Caco-2 (cell line): ENCODE results near the gene CPEB3. TPM values are rescaled to one million over a fixed set of nuclear protein-coding genes. Genes with fewer than 3 reads are reported as not detected.

Source experiments
- BruUV-seq: library from RNA; stranded (reverse); fragments of 400-500 nt; replicated peaks from 2 replicates; lab custom pipeline; 2021; lab: Mats Ljungman, UMichigan
- CTCF ChIA-PET: fragments of 300-600 bp; sonication (Branson Sonifier 250); formaldehyde crosslinking; loops from one replicate; lab custom pipeline; 2022; ENCODE audit warnings: antibody characterized with exemption; lab: Charles Lee
- POLR2A ChIA-PET: fragments of 300-600 bp; sonication (Branson Sonifier 250); formaldehyde crosslinking; loops from one replicate; lab custom pipeline; 2022; ENCODE audit warnings: antibody characterized with exemption; lab: Charles Lee
- DNase-seq, 2 experiments: peaks; one replicate each; pipeline versions ENCODE4 v3.0.0 to v3.0.0-alpha.2; 2020 to 2022
- H3K27me3 ChIP-seq: replicated peaks from 2 replicates; pipeline ENCODE4 v1.6.0; 2011; ENCODE audit warnings: low read length; ENCODE audit not compliant: control insufficient read depth, insufficient read depth
- H3K36me3 ChIP-seq: 2 replicates; pipeline ENCODE4 v1.5.1; 2011; ENCODE audit warnings: low read length; ENCODE audit not compliant: control insufficient read depth, insufficient read depth
- H3K4me1 ChIP-seq: fragments of 250-450 bp; sonication (Bioruptor Pico); 2 replicates; pipeline ENCODE4 v1.5.1; 2020; ENCODE audit warnings: mild to moderate bottlenecking
- H3K4me3 ChIP-seq: 2 replicates; pipeline ENCODE4 v1.5.1; 2011; ENCODE audit warnings: low read depth, mild to moderate bottlenecking, control low read depth, low read length
- H3K9me3 ChIP-seq: fragments of 250-450 bp; sonication (Bioruptor Pico); 2 replicates; pipeline ENCODE4 v1.5.1; 2020; ENCODE audit warnings: mild to moderate bottlenecking, moderate library complexity
- H3K27ac Mint-ChIP-seq: one replicate; pipeline ENCODE4 v1.8.0; 2022; ENCODE audit warnings: mixed read lengths; ENCODE audit not compliant: unreplicated experiment
- H3K27me3 Mint-ChIP-seq: one replicate; pipeline ENCODE4 v1.8.0; 2022; ENCODE audit warnings: mixed read lengths; ENCODE audit not compliant: insufficient read depth, unreplicated experiment
- H3K36me3 Mint-ChIP-seq: one replicate; pipeline ENCODE4 v1.8.0; 2022; ENCODE audit warnings: mild to moderate bottlenecking, mixed read lengths; ENCODE audit not compliant: insufficient read depth, unreplicated experiment
- H3K4me1 Mint-ChIP-seq: one replicate; pipeline ENCODE4 v1.8.0; 2022; ENCODE audit warnings: low read depth, mixed read lengths; ENCODE audit not compliant: unreplicated experiment
- H3K4me3 Mint-ChIP-seq: one replicate; pipeline ENCODE4 v1.8.0; 2022; ENCODE audit warnings: mild to moderate bottlenecking, moderate library complexity, mixed read lengths; ENCODE audit not compliant: unreplicated experiment
- H3K9me3 Mint-ChIP-seq: one replicate; pipeline ENCODE4 v1.8.0; 2022; ENCODE audit warnings: mixed read lengths; ENCODE audit not compliant: unreplicated experiment
- intact Hi-C: fragments of 100-400 bp; cut with micrococcal nuclease; formaldehyde crosslinking; loops from one replicate; pipeline ENCODE4 v1.10.0; 2022; ENCODE audit not compliant: unreplicated experiment
- total RNA-seq: library from RNA; stranded (reverse); gene quantifications from 2 replicates; pipeline ENCODE4 v1.2.3, GENCODE V29; 2022
- TF ChIP-seq, protein P1 (sequence below), 2 experiments: fragments of 200-600 bp in 1 of 2; IDR thresholded peaks; 1 replicate in 1 of 2; 2 replicates in 1 of 2; pipeline versions ENCODE4 v1.5.1 to v1.8.0; 2011 to 2022; ENCODE audit warnings: antibody characterized with exemption in 1 of 2, control low read depth in 1 of 2, inconsistent platforms in 1 of 2, low read depth in 1 of 2, low read length in 1 of 2, mild to moderate bottlenecking in 1 of 2, moderate library complexity in 1 of 2; ENCODE audit not compliant: insufficient read depth in 1 of 2, severe bottlenecking in 1 of 2, unreplicated experiment in 1 of 2

CPEB3 gene
- total RNA-seq, 1 experiment from 2014 or later, result 2.3 TPM

DNA sequence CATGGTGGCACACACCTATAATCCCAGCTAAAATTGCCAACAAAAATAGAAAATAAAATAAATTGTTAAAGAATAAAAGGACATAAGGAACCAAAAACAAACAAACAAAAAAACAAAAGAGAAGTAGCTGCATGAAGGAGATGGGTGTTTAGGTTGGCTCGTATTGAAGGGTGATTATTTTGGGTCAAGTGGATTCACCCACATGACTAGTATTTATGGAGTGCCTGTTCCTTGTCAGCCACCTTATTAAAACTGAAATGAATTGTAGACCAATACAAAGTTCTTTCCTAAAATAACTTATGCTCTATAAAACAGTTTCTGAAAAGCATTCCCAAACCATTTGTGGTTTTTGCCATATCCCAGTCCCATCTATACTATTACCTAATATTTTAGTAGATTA, 228.6 kb downstream of the CPEB3 start:
- no peak overlapping the region for H3K4me3 Mint-ChIP-seq
- POLR2A ChIA-PET, result no interaction called here
- H3K27me3 Mint-ChIP-seq, result no peaks in the 10 kb centered on the region
- DNase-seq, result no peak
- H3K9me3 ChIP-seq, result no peaks in the 10 kb centered on the region
- H3K36me3 ChIP-seq, result no peaks in the 10 kb centered on the region
- no peaks in the 10 kb centered on the region for H3K9me3 Mint-ChIP-seq
- intact Hi-C loops, result no loop called here
- H3K27ac Mint-ChIP-seq, result no peak overlapping the region
- H3K4me1 ChIP-seq, result peaks cover 6% of the 10 kb centered on the region; the same call in 1 of the 2 replicates
- CTCF ChIA-PET, result no interaction called here
- H3K27me3 ChIP-seq, result no peaks in the 10 kb centered on the region
- no peak overlapping the region for H3K4me3 ChIP-seq
- H3K4me1 Mint-ChIP-seq, result no peaks in the 10 kb centered on the region
- H3K36me3 Mint-ChIP-seq, result no peaks in the 10 kb centered on the region
- BruUV-seq, result no TSS peak
- TF ChIP-seq, protein P1, sequence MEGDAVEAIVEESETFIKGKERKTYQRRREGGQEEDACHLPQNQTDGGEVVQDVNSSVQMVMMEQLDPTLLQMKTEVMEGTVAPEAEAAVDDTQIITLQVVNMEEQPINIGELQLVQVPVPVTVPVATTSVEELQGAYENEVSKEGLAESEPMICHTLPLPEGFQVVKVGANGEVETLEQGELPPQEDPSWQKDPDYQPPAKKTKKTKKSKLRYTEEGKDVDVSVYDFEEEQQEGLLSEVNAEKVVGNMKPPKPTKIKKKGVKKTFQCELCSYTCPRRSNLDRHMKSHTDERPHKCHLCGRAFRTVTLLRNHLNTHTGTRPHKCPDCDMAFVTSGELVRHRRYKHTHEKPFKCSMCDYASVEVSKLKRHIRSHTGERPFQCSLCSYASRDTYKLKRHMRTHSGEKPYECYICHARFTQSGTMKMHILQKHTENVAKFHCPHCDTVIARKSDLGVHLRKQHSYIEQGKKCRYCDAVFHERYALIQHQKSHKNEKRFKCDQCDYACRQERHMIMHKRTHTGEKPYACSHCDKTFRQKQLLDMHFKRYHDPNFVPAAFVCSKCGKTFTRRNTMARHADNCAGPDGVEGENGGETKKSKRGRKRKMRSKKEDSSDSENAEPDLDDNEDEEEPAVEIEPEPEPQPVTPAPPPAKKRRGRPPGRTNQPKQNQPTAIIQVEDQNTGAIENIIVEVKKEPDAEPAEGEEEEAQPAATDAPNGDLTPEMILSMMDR (IDR thresholded peaks at IDR 0.05; ENCODE audit: insufficient read depth in 1 of 2, low read depth in 1 of 2, low read length in 1 of 2, severe bottlenecking in 1 of 2, unreplicated experiment in 1 of 2), result no peak

DNA sequence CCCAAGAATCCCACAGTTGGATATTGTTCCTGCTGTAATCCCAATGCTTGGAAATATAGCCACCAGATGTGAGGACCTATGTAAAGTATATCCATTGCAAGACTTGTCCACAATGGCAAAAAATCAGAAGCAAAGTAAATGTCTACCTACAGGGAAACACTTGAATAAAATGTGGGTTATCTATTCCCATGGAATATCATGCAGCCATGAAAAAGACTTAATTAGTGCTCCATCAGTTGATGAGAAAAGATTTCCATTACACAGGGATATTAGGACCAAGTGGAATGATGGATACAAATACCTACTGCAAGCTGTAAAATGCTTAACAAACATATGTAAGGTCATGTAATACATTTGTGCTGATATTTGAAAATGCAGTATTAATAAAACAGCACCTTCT, 236.1 kb downstream of the CPEB3 start:
- no peak overlapping the region for H3K4me3 Mint-ChIP-seq
- no peaks in the 10 kb centered on the region for H3K4me1 Mint-ChIP-seq
- POLR2A ChIA-PET, result no interaction called here
- Histone ChIP-seq H3K4me3 (no peak overlapping the region), H3K27me3 (no peaks in the 10 kb centered on the region), H3K4me1 (peaks cover 6% of the 10 kb centered on the region; the same call in 1 of the 2 replicates), H3K36me3 (no peaks in the 10 kb centered on the region), H3K9me3 (no peaks in the 10 kb centered on the region)
- BruUV-seq, result no TSS peak
- no peaks in the 10 kb centered on the region for H3K27me3 Mint-ChIP-seq
- no peak for DNase-seq
- intact Hi-C loops, result no loop called here
- TF ChIP-seq, protein P1 (IDR thresholded peaks at IDR 0.05; ENCODE audit: insufficient read depth in 1 of 2, low read depth in 1 of 2, low read length in 1 of 2, severe bottlenecking in 1 of 2, unreplicated experiment in 1 of 2), result no peak
- H3K9me3 Mint-ChIP-seq, result no peaks in the 10 kb centered on the region
- no peaks in the 10 kb centered on the region for H3K36me3 Mint-ChIP-seq
- H3K27ac Mint-ChIP-seq, result no peak overlapping the region
- CTCF ChIA-PET, result no interaction called here

DNA sequence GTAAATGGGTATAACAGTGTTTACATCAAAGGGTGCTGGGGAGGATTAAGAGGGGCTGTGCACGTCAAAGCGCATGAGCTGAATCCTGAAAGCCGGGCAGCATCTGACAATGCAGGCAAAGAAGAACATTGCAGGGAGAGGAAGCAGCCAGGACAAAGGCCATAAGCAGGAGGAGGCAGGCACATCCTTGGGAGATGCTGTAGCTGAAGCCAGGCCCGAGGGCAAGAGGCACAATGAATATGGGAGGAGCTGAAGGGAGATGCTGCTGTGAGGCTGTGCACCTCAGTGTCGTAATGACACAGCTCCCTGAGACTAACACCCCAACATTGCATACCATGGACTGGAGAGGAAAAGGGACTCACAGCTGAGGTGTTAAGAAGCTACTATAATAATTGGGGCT, 238.1 kb downstream of the CPEB3 start:
- no peaks in the 10 kb centered on the region for H3K9me3 ChIP-seq
- CTCF ChIA-PET, result no interaction called here
- intact Hi-C loops, result no loop called here
- Mint-ChIP-seq H3K27ac (no peak overlapping the region), H3K36me3 (no peaks in the 10 kb centered on the region), H3K4me1 (peaks cover 4% of the 10 kb centered on the region), H3K9me3 (no peaks in the 10 kb centered on the region), H3K4me3 (no peak overlapping the region), H3K27me3 (no peaks in the 10 kb centered on the region)
- TF ChIP-seq, protein P1 (IDR thresholded peaks at IDR 0.05; ENCODE audit: insufficient read depth in 1 of 2, low read depth in 1 of 2, low read length in 1 of 2, severe bottlenecking in 1 of 2, unreplicated experiment in 1 of 2), result no peak
- no TSS peak for BruUV-seq
- DNase-seq, result no peak
- POLR2A ChIA-PET, result no interaction called here
- H3K4me3 ChIP-seq, result no peak overlapping the region
- no peaks in the 10 kb centered on the region for H3K36me3 ChIP-seq
- H3K4me1 ChIP-seq, result peaks cover 1% of the 10 kb centered on the region; the same call in 1 of the 2 replicates
- no peaks in the 10 kb centered on the region for H3K27me3 ChIP-seq
